HG03159 (cell line): ENCODE results near the gene LRP6.
"Not testable (repeated sequence)": the region's sequence is repeated elsewhere in the genome, so short reads cannot be mapped to it uniquely, and the experiment has no call there.

Experiments
- ATAC-seq: cut with Tn5 transposase; IDR thresholded peaks from one replicate; pipeline ENCODE4 v1.9.1; 2021; ENCODE audit warnings: mild to moderate bottlenecking, moderate library complexity; ENCODE audit not compliant: unreplicated experiment

Gene LRP6

DNA sequence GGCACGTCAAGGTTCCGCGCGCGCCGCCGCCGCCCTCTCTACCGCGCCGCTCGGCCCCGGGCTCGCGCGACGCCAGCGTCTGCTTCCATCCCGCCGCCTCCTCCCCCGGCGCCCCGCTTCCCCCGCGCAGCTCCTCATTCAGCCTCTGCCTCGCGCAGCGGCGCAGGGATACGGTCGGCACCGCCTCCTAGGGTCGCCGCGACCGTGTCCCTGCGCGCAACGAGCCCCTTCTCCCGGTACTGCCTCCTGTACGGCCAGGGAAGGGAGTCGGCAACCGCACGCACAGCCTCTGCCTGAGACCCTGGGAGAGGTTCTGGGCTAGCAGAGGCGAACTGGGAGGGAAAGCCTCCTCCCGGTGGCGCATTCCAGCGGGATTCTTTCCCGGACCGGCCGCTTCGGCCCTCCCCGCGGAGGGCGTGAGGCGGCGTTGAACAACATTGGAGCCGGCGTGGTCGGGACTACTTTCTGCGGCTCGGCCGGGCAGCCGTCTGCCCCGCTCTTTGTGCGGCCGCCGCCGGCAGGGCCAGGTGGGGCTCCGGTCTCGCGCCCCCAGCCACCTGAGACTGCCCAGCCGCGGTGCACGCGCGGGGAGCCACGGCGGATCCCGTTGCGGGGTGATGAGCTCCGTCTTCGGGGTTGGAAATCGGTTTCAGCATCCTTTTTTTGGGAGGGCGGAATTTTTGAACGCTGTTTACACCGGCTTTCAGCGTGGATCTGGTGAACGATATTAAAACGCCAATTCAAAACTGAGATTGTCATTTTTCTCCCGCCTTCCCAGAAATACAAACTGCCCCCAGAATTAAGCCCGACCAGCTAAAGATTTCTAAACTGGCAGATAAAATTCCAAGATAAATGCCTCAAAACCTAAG, at the start of gene LRP6:
Gene LRP6, minus strand, starts transcription at position 172 of the 869 bp plus-strand sequence. CDS start 309 bp downstream, outside the sequence.
- peak; percentile 80 for ATAC-seq

DNA sequence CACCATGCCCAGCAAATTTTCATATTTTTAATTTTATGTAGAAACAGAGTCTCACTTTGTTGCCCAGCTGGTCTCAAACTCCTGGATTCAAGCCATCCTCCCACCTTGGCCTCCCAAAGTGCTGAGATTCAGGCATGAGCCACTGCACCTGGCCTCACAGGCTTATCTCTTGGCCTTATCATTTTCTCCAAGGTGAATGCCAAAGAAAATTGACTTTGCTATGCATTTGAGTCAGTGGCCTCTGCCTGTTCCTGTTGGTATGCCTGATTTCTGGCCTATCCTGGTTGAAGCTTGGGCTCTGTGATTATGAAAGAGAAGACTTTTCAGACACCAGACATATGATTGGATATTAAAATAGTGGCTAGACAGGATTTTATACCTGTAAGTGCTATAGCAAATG, 49.0 kb upstream of the LRP6 start:
- no peak for ATAC-seq

- ATAC-seq: not testable (repeated sequence)
Measured at GRCh38 chr12:12310695-12311094, 43.9 kb upstream of the LRP6 start.

DNA sequence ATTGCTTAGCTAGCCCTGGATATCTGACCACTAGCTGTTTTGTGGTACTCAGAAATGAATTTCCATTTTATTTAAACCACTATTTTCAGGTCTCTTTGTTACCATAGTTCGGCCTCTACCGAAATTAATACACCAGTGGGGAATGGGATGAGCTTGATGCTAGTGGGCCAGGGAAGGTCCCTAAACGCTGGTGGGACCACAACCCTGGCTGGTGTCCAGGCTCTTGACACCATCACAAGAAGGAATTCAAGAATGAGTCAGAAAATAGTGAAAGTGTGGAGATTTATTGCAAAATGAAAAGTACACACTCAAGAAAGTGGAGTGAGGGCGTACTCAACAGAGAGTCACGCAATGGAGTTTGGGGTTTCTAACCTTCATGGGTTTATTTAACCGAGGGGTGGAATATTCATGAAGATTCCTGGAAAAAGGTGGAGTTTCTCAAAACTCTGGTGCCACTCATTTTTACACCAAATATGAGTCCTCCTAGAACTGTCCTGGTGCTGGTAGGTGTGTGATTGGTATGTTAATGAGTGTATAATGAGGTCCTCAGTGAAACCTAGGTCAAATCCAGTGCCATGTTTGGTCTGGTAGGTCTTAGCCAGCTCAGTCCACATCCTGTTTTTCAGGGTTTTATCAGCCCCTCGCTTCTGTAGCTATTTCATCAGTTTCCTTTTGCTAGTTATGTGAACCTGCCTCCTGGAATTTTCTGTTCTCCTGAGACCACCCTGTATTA, 38.9 kb upstream of the LRP6 start:
- ATAC-seq: no peak

DNA sequence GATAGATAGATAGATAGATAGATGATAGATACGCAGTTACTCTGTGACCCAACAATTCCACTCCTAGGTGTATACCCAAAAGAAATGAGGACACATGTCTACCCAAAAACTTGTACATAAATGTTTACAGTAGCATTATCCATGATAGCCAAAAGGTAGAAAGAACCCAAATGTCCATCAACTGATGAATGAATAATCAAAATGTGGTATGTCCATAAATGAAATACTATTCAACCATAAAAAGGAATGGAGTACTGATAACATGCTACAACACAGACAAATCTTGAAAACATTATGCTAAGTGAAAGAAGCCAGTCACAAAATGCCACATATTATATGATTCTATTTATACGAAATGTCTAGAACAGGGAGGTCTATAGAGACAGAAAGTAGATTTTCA, 36.1 kb upstream of the LRP6 start:
- ATAC-seq: no peak

DNA sequence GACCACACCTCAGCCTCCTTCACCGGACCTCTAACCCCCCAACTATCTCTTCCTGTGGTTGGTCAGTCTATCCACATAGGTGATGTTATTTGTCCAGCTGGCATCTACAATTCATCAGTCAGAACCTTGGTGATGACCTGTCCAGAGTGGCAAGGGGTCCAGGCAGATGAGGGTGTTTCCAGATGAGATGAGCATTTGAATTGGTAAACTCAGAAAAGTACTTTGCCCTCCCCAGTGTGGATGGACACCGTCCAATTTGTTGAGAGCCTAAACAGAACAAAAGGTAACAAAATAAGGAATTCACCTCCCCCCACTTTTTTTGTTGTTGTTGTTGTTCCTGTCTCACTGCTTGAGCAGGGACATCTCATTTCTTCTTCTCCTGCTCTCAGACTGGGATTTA, 34.3 kb upstream of the LRP6 start:
- ATAC-seq: no peak

GRCh38 chr12:12297201-12297830, 30.5 kb upstream of the LRP6 start:
- no peak for ATAC-seq

GRCh38 chr12:12294215-12295005, 27.6 kb upstream of the LRP6 start:
- ATAC-seq: no peak

DNA sequence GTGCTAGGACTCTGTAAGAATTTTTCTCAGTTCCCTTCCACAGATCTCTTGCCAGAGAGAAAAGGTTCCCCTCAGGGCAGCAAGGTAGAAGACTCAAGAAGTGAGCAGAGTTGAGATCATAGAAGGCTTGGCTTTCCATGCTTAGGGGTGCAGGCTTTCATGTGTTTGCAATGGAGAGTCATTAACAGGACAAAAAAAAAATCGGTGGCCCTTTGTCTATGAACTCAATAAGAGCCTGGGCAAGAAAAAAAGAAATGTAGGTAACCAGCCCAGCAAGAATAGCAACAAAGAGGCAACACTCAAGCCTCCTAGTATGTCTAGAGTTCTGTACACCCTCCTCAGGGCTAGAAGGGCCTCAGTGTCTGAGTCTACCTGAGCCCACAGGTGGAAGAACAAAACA, 23.4 kb upstream of the LRP6 start:
- ATAC-seq: no peak

- ATAC-seq: no peak
Measured at GRCh38 chr12:12286441-12286840, 19.6 kb upstream of the LRP6 start.

- ATAC-seq: no peak
Measured at GRCh38 chr12:12282761-12283425, 16.0 kb upstream of the LRP6 start.

- no peak for ATAC-seq
Measured at GRCh38 chr12:12282202-12282601, 15.4 kb upstream of the LRP6 start.

DNA sequence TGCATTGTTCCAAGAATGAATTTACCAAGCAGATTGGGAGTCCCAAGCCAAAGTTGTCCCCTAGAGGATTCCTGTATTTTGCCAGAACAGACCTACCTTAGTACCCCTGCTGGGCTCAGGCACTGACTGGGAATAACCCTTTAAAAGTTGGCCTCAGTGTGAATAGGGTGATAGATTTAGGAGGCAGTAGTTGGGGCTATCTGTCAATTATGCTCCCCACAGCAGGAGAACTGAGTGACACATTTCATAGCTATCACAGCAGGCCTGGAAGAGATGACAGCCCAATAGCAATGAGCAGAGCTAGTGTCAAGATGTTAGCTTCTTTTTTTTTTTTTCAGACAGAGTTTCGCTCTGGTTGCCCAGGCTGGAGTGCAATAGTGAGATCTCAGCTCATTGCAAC, 14.3 kb upstream of the LRP6 start:
- ATAC-seq: no peak

GRCh38 chr12:12278899-12279298, 12.1 kb upstream of the LRP6 start:
- no peak for ATAC-seq

DNA sequence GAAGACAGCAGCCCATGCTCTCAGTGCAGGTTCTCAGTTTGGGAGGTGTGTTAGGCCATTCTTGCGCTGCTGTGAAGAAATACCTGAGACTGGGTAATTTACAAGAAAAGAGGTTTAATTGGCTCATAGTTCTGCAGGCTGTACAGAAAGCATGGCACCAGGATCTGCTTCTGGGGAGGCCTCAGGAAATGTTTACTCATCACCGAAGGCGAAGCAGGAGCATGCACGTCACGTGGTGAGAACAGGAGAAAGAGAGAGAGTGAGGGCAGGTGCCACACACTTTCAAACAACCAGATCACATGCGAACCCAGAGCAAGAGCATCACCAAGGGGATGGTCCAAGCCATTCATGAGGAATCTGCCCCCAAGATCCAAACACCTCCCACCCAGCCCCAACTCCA, 9.0 kb upstream of the LRP6 start:
- no peak for ATAC-seq

DNA sequence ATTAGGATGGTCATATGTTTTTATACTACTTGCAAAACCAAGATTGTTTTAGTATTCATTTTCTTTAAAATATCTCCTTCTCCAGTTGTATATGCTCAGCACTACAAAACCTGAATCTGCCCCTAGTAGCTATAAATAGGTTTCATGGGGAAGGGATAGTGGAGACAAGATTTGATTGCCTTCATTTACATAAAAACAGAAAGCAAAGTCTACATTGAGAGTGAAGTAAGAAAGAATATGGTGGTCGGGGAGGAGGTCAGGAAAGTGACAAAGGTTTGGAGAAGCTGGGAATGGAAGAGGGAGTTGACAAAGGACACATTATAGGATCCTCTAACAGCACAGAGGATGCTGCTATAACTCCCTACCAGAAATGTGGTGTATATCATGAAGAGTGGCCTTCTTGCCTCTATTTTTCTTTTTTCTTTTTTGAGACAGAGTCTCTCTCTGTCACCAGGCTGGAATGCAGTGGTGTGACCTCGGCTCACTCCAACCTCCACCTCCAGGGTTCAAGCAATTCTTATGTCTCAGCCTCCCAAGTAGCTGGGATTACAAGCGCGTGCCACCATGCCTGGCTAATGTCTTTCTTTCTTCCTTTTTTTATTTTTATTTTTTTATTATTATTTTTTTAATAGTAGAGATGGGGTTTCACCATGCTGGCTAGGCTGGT, 6.6 kb upstream of the LRP6 start:
- no peak for ATAC-seq

- ATAC-seq: no peak
Measured at GRCh38 chr12:12272869-12273268, 6.0 kb upstream of the LRP6 start.

DNA sequence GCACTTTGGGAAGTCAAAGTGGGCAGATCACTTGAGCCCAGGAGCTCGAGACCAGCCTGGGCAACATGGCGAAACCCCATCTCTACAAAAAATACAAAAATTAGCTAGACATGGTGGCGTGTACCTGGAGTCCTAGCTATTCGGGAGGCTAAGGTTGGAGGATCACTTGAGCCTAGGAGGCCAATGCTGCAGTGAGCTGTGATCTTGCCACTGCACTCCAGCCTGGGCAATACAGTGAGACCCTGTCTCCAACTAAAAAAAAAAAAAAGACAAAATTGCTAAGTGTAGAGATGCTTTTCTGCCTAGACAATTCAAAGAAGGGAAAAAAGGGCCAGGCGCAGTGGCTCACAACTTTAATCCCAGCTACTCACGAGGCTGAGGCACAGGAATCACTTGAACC, 3.4 kb upstream of the LRP6 start:
- ATAC-seq: no peak

DNA sequence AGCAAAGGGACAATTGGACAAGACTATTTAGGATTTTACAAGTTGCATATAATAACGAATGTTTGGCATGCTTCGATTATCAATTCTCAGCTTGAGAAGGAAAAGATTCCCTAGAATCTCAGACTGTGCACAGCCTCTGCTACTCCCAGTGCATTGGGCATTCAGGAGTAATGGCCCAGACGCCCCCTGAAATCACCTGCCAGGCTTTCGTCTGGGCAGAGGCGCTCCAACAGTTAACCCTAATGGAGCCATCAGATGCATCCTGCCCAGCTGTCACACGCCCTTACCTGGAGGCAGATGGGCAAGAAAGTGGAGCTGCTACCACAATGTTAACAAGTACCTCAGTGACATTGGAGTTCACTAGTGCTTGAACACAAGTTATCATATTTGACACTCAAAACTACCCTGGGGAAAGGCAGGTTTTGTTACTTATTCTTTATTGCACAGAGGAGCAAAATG, 927 bp upstream of the LRP6 start:
- ATAC-seq: no peak

GRCh38 chr12:12266389-12266872, 413 bp downstream of the LRP6 start:
- ATAC-seq: no peak
